B cell (primary cell): Measurements from ENCODE around the gene FAM110C. TPM values are rescaled to one million over a fixed set of nuclear protein-coding genes. Genes with fewer than 3 reads are reported as not detected.

Experiments
- ATAC-seq: fragments of 200-7000 bp; cut with Tn5 transposase; one replicate; pipeline ENCODE4 v1.10.0; 2021; ENCODE audit warnings: low read depth, mild to moderate bottlenecking, moderate number of reproducible peaks, moderate library complexity
- CTCF ChIA-PET: fragments of 350-600 bp; sonication (Branson Sonifier 250); formaldehyde crosslinking; loops from one replicate; lab custom pipeline; 2021; ENCODE audit warnings: antibody characterized with exemption, inconsistent platforms; lab: Charles Lee
- POLR2A ChIA-PET: fragments of 350-600 bp; sonication (Branson Sonifier 250); formaldehyde crosslinking; loops from one replicate; lab custom pipeline; 2021; ENCODE audit warnings: antibody characterized with exemption; lab: Charles Lee
- DNase-seq: peaks from one replicate; pipeline ENCODE4 v3.0.0; 2013
- H2AFZ ChIP-seq: 2 replicates; pipeline ENCODE4 v1.6.1; 2012; ENCODE audit warnings: mild to moderate bottlenecking, low read depth, low read length; ENCODE audit not compliant: insufficient read depth, poor library complexity, severe bottlenecking
- H3K27ac ChIP-seq, 2 donors: 1 replicate in 1 of 2; 2 replicates in 1 of 2; pipeline ENCODE4 v1.5.1; 2012 to 2013; ENCODE audit warnings: low read length in 2 of 2, mild to moderate bottlenecking in 2 of 2, moderate library complexity in 1 of 2
- H3K27me3 ChIP-seq, 4 experiments: fragments of 200-600 bp in 1 of 4; sonication (generic) in 1 of 4; replicated peaks in 1 of 4; 1 replicate in 2 of 4; 2 replicates in 2 of 4; pipeline versions ENCODE4 v1.6.1 to v1.7.0; 2013 to 2016; ENCODE audit warnings: low read length in 3 of 4, mild to moderate bottlenecking in 2 of 4, mixed read lengths in 1 of 4, moderate library complexity in 1 of 4; ENCODE audit not compliant: insufficient read depth in 4 of 4, control insufficient read depth in 3 of 4; ENCODE audit errors: control extremely low read depth in 1 of 4
- H3K36me3 ChIP-seq, 2 experiments: replicated peaks in 1 of 2; 1 replicate in 1 of 2; 2 replicates in 1 of 2; pipeline versions ENCODE4 v1.6.1 to v1.7.1; 2013; ENCODE audit warnings: low read length in 1 of 2; ENCODE audit not compliant: insufficient read depth in 2 of 2, control insufficient read depth in 1 of 2; ENCODE audit errors: control extremely low read depth in 1 of 2, extremely low read depth in 1 of 2
- H3K4me1 ChIP-seq, 2 donors: fragments of 200-600 bp in 1 of 2; sonication (generic) in 1 of 2; 1 replicate in 1 of 2; 2 replicates in 1 of 2; pipeline versions ENCODE4 v1.5.1 to v1.6.1; 2013 to 2017; ENCODE audit warnings: low read length in 2 of 2; ENCODE audit not compliant: control insufficient read depth in 2 of 2, insufficient read depth in 2 of 2
- H3K4me2 ChIP-seq: replicated peaks from 2 replicates; pipeline ENCODE3; 2012; ENCODE audit warnings: mild to moderate bottlenecking, low read depth, low read length; ENCODE audit not compliant: poor library complexity, severe bottlenecking
- H3K4me3 ChIP-seq, 5 experiments: fragments of 200-600 bp in 1 of 5; sonication (generic) in 1 of 5; 1 replicate in 3 of 5; 2 replicates in 2 of 5; pipeline versions ENCODE4 v1.5.1 to v1.7.0; 2011 to 2016; ENCODE audit warnings: low read length in 4 of 5, mild to moderate bottlenecking in 4 of 5, low read depth in 2 of 5, control low read depth in 1 of 5, moderate library complexity in 1 of 5; ENCODE audit not compliant: insufficient read depth in 1 of 5; ENCODE audit errors: control extremely low read depth in 1 of 5, extremely low read depth in 1 of 5
- H3K79me2 ChIP-seq: fragments of 200-600 bp; sonication (generic); one replicate; pipeline ENCODE4 v1.6.0; 2016; ENCODE audit warnings: low read length; ENCODE audit not compliant: control insufficient read depth, insufficient read depth
- H3K9ac ChIP-seq: fragments of 200-600 bp; sonication (generic); 2 replicates; pipeline ENCODE4 v1.6.1; 2017; ENCODE audit warnings: mild to moderate bottlenecking, low read length, moderate library complexity
- H3K9me3 ChIP-seq, 3 donors: one replicate each; pipeline versions ENCODE4 v1.6.1 to v1.7.1; 2013; ENCODE audit warnings: low read length in 2 of 3; ENCODE audit not compliant: control insufficient read depth in 2 of 3, insufficient read depth in 1 of 3; ENCODE audit errors: control extremely low read depth in 1 of 3
- H4K20me1 ChIP-seq: 2 replicates; pipeline ENCODE4 v1.6.0; 2012; ENCODE audit warnings: mild to moderate bottlenecking, low read length; ENCODE audit not compliant: insufficient read depth, control insufficient read depth, poor library complexity, severe bottlenecking
- H3K27ac Mint-ChIP-seq: one replicate; pipeline ENCODE4 v1.8.0; 2021; ENCODE audit warnings: mixed read lengths
- H3K27me3 Mint-ChIP-seq: one replicate; pipeline ENCODE4 v1.8.0; 2021; ENCODE audit warnings: mixed read lengths
- H3K4me1 Mint-ChIP-seq: one replicate; pipeline ENCODE4 v1.8.0; 2021; ENCODE audit warnings: mixed read lengths
- H3K4me3 Mint-ChIP-seq: one replicate; pipeline ENCODE4 v1.8.0; 2021; ENCODE audit warnings: mixed read lengths
- H3K9me3 Mint-ChIP-seq: one replicate; pipeline ENCODE4 v1.8.0; 2022; ENCODE audit warnings: mixed read lengths; ENCODE audit not compliant: insufficient read depth
- EZH2 ChIP-seq: IDR thresholded peaks from 2 replicates; pipeline ENCODE4 v1.6.1; 2012; ENCODE audit warnings: borderline replicate concordance, low read depth, mild to moderate bottlenecking, moderate library complexity, low read length; ENCODE audit not compliant: insufficient read depth, poor library complexity, severe bottlenecking
- WGBS: methylation state at CpG from one replicate; pipeline ENCODE4 v1.1.5; 2013; ENCODE audit warnings: missing lambda C conversion rate; ENCODE audit not compliant: insufficient coverage; 5-methylcytosine and 5-hydroxymethylcytosine counted together
- intact Hi-C: fragments of 100-400 bp; cut with micrococcal nuclease; formaldehyde crosslinking; loops from one replicate; pipeline ENCODE4 v1.10.0; 2022
- polyA plus RNA-seq: library from polyadenylated mRNA; depleted of rRNA; stranded (reverse); fragments of >200 nt; gene quantifications from 2 replicates; pipeline ENCODE4 v1.2.3, GENCODE V29; 2012
- total RNA-seq, 2 donors: library from RNA; stranded (reverse); fragments of 120-200 nt in 1 of 2; gene quantifications; 1 replicate in 1 of 2; 2 replicates in 1 of 2; pipeline versions ENCODE4 v1.2.3 to v1.2.4, GENCODE V29; 2013 to 2022
- TF ChIP-seq, protein P1 (sequence below): fragments of 200-600 bp; IDR thresholded peaks from one replicate; pipeline ENCODE4 v1.8.0; 2022; ENCODE audit warnings: antibody characterized with exemption, mild to moderate bottlenecking

FAM110C gene
- total and polyA plus RNA-seq, 2 donors (not counting 1 experiment from before 2014, with no cell fraction given) = not detected

DNA sequence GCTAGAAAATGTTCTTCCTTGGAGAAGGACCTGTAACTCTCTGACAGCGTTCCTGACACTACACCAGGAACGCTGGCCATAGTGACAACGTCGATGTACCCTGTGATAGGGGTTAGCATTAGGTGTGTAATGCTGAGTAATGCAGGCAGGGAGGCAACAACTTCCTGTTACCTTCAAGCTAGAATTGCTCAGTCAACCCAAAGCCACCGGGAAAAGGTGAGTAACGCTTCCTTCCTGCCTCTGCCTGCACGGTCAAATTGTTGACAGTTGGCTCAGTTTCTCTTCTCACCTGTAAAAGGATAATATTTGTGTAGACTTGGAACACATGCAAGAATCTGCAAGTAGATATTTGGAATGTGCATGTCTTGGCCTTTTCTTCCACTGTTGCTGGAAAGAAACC lies 12.7 kb downstream of the FAM110C start:
- Histone ChIP-seq H3K4me2 (no peak overlapping the region), H3K27ac (no peak overlapping the region), H3K27me3 (no peaks in the 10 kb centered on the region), H3K4me1 (no peaks in the 10 kb centered on the region), H3K36me3 (no peaks in the 10 kb centered on the region), H4K20me1 (no peaks in the 10 kb centered on the region), H3K79me2 (no peaks in the 10 kb centered on the region), H3K9me3 (peaks cover 0 to 2% (median 0%) of the 10 kb centered on the region in 3 donors), H2AFZ (no peak overlapping the region), H3K9ac (no peak overlapping the region), H3K4me3 (no peak overlapping the region)
- DNase-seq = no peak
- ChIA-PET POLR2A (no interaction called here), CTCF (no interaction called here)
- no peak overlapping the region for H3K27ac Mint-ChIP-seq
- WGBS = 57% methylated on average over 3 of the region's 7 CpGs
- no peak for ATAC-seq
- intact Hi-C loops = no loop called here
- TF ChIP-seq EZH2 = no peak
- TF ChIP-seq, protein P1, sequence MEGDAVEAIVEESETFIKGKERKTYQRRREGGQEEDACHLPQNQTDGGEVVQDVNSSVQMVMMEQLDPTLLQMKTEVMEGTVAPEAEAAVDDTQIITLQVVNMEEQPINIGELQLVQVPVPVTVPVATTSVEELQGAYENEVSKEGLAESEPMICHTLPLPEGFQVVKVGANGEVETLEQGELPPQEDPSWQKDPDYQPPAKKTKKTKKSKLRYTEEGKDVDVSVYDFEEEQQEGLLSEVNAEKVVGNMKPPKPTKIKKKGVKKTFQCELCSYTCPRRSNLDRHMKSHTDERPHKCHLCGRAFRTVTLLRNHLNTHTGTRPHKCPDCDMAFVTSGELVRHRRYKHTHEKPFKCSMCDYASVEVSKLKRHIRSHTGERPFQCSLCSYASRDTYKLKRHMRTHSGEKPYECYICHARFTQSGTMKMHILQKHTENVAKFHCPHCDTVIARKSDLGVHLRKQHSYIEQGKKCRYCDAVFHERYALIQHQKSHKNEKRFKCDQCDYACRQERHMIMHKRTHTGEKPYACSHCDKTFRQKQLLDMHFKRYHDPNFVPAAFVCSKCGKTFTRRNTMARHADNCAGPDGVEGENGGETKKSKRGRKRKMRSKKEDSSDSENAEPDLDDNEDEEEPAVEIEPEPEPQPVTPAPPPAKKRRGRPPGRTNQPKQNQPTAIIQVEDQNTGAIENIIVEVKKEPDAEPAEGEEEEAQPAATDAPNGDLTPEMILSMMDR = no peak
- H3K27me3 Mint-ChIP-seq = peaks cover 13% of the 10 kb centered on the region
- peaks cover 2% of the 10 kb centered on the region for H3K4me1 Mint-ChIP-seq
- no peak overlapping the region for H3K4me3 Mint-ChIP-seq
- no peaks in the 10 kb centered on the region for H3K9me3 Mint-ChIP-seq

DNA sequence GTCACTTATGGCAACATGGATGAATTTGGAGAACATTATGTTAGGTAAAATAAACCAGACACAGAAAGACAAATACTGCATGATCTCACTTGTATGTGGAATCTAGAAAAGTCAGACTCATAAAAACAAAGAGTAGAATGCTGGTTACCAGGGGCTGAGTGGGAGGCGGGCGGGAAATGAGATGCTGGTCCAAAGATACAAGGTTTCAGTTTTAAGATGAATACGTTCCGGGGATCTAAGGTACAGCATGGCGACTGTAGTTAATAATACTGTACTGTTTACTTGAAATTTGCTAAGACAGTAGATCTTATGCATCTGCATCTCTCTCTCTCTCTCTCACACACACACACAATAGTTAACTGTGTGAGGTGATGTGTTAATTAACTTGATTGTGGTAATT lies 14.2 kb downstream of the FAM110C start:
- Histone ChIP-seq H2AFZ (no peak overlapping the region), H3K4me1 (no peaks in the 10 kb centered on the region), H3K4me3 (no peak overlapping the region), H3K27me3 (no peaks in the 10 kb centered on the region), H3K27ac (no peak overlapping the region), H3K9ac (no peak overlapping the region), H3K36me3 (no peaks in the 10 kb centered on the region), H4K20me1 (no peaks in the 10 kb centered on the region), H3K79me2 (no peaks in the 10 kb centered on the region), H3K4me2 (no peak overlapping the region), H3K9me3 (peaks cover 0 to 2% (median 0%) of the 10 kb centered on the region in 3 donors)
- no peaks in the 10 kb centered on the region for H3K9me3 Mint-ChIP-seq
- no peak overlapping the region for H3K4me3 Mint-ChIP-seq
- TF ChIP-seq, protein P1 = no peak
- TF ChIP-seq EZH2 = no peak
- H3K4me1 Mint-ChIP-seq = peaks cover 12% of the 10 kb centered on the region
- no peak overlapping the region for H3K27ac Mint-ChIP-seq
- CTCF ChIA-PET = no interaction called here
- POLR2A ChIA-PET = no interaction called here
- ATAC-seq (no peak), DNase-seq (no peak)
- intact Hi-C loops = no loop called here
- peaks cover 22% of the 10 kb centered on the region for H3K27me3 Mint-ChIP-seq
- WGBS = no CpG with 5 or more reads among the region's 5 CpGs
